GM19395 (cell line): Measurements from ENCODE around the gene ARHGAP6.
"Not testable (repeated sequence)": the region's sequence is repeated elsewhere in the genome, so short reads cannot be mapped to it uniquely, and the experiment has no call there.

Experiments
- ATAC-seq: cut with Tn5 transposase; IDR thresholded peaks from one replicate; pipeline ENCODE4 v1.9.1; 2021; ENCODE audit warnings: mild to moderate bottlenecking, moderate library complexity; ENCODE audit not compliant: unreplicated experiment

The ARHGAP6 gene

GRCh38 chrX:11401966-11402365 is 263.8 kb downstream of the ARHGAP6 start:
- ATAC-seq: no peak

- ATAC-seq: no peak
These were observed 266.1 kb downstream of the ARHGAP6 start for GRCh38 chrX:11399489-11400094.

DNA sequence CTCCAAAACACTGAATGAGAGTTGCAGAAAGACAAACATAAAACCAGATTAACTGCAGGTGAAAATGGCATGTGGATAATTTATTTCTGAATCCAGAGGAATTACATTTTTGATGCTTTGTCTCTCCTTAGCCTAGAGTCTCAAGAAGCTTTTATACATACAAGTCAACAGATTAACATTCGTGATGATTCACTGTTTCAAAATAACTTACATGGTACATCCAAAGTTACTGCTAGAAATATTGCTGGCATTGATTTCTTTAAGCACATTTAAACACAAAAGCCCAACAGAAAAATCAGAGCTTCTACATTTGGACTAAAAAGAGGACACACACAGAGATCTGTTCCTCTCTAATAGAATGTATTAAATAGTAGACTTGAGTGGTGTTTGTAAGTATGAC is 266.9 kb downstream of the ARHGAP6 start:
- ATAC-seq: no peak

- ATAC-seq: no peak
These were observed 267.6 kb downstream of the ARHGAP6 start for GRCh38 chrX:11398139-11398538.

GRCh38 chrX:11397680-11398079 is 268.0 kb downstream of the ARHGAP6 start:
- ATAC-seq: peak; percentile 88

GRCh38 chrX:11395859-11396258 is 269.9 kb downstream of the ARHGAP6 start:
- no peak for ATAC-seq

DNA sequence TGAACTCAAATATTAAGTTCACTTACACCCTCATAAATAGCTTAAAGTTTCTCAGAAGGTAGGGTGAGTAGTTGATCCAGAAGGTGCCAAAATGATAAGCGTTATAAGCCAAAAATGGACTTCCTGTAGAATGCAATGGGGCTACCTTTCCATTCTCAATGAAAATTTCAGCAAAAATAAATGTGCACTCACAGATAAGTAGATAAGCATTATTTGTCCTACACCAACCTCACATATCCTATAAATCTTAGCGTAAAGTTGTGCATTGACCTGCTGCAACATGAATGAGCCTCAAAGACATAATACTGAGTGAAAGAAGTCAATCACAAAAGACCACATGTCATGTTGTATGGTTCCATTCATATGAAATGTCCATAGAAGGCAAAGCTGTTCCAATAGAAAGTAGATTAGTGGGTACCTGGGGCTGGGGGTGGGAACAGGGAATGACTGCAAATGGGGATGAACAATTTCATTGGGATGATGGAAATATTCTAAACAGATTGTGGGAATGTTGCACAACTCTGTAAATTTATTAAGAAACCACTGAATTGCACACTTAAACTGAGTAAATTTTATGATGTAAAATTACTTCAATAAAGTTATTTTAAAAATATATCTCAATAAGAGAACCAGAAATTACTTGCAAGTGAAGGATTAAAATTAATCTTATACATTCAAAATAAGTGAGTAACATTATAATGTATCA is 271.6 kb downstream of the ARHGAP6 start:
- no peak for ATAC-seq

DNA sequence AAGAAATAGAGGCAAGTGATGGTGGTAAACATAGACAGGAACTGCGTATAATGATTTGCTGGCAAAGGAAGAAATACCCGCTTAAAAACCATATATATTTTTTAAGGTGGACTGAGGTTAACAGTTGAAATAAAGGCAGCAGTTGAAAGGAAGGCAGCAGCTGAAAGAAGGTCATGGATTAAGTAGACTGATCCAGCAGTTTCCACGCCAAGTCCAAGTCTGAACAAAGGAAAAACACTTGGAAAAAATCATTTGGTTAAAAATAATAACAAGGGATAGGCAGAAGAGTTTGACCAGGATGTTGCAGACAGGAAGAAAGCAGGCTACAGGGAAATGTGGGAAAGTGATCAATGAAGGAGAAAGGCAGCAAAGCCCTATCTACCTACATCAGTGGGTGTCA is 278.9 kb downstream of the ARHGAP6 start:
- ATAC-seq: no peak

- no peak for ATAC-seq
These were observed 279.7 kb downstream of the ARHGAP6 start for GRCh38 chrX:11386001-11386523.

- ATAC-seq: no peak
These were observed 282.8 kb downstream of the ARHGAP6 start for GRCh38 chrX:11382930-11383329.

DNA sequence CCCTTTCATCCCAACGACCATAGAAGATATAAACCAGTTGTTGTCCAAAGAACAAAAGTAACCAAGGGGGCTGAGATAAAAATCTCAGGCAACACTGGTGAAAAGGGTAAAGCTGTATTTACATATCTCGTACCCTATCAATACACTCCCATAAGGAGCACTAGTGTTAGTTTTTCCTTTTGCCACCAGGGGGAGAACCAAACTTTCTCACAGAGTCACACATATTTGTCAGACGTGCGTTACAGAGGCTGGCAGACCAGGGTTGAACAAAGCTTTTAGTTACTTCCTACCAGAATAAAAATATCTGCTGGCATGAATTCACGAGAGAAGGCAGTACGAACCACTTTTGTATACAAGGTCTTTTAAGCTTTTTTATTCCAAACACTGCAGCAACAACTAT is 284.3 kb downstream of the ARHGAP6 start:
- peak; percentile 90 for ATAC-seq

DNA sequence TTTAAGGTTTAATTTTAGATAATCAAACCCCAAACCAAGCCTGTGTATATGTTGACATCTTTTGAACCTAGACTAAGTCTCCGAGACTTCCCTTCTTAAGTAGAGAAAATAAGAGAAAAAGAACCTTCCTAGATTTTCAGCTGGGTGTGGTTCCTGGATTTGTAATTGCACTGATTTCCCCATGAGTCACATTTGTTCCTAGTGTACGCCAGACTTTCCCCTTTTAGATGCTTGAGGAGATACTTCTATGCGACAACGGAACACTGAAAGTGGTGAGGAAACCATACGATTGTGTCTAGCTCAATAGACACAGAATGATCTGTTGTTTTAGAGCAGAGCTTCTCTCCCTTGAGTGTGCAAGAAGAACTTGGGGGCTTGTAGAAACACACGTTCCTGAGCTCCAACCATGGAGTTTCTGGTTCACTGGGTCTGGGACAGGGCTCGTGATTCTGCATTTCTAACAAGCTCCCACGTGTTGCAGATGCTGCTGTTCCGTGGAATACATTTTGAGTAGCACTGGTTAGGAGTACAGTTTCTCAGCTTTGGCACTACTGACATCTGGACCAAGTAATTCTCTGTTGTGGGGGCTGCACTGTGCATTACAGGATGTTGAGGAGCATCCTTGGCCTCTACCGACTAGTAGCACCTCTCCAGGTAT is 285.4 kb downstream of the ARHGAP6 start:
- ATAC-seq: no peak

- no peak for ATAC-seq
These were observed 289.6 kb downstream of the ARHGAP6 start for GRCh38 chrX:11376163-11376562.

DNA sequence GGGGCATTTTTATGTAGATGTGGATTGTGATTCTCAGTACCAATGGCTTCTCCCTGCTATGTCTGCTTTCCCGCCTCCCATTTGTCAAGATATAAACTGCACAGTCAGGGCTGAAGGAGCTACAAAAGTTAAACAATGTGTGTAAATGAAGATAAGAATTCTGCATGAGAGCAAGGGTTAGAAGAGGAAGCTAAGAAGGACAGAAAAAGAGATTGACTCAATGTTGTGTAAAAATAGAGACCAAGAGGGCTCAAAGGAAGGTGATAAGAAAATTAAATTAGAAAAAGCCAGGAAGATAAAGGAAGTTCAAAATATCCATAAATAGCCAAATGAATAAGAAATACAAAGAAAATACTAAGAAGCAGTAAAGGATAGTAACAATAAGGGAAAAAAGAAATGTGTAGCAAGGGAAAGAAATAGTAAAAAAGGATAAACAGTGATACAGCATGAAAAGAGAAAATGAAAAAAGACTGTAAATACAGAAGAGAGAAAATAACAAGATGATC is 290.1 kb downstream of the ARHGAP6 start:
- no peak for ATAC-seq

DNA sequence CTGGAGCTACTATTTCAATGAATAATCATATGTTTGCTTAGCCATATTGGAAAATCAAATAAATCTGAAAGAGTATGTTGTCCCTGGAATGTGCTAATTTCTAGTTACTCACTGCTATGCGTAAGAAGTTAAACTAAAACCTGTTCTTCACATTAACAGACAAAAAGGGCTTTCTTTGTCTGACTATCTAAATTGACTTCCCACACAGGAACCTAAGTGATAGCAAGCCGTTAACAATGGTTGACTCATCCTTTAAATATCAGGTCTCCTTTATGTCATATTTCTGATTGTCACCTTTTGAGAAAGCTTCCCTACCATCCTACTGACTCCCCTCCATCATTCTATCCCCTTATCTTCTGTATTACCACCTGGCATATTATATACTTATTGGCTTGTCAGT is 291.1 kb downstream of the ARHGAP6 start:
- no peak for ATAC-seq

DNA sequence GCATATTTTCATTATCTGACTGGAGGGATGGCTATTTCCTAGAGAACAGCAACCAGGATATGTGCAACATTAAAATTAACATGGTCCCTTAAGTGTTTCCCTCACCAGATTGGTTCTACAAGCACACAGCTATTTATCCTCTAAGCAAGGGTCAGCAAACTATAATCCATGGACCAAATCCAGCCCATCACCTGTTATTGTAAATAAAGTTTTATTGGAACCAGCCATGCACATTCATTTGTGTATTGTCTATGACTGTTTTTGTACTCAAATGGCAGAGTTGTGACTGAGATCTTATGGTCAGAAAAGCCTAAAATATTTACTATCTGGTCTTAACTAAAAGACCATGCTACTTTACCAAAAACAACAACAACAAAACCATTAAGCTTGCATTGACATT is 294.6 kb downstream of the ARHGAP6 start:
- ATAC-seq: no peak

- ATAC-seq: no peak
These were observed 297.9 kb downstream of the ARHGAP6 start for GRCh38 chrX:11367609-11368430.

DNA sequence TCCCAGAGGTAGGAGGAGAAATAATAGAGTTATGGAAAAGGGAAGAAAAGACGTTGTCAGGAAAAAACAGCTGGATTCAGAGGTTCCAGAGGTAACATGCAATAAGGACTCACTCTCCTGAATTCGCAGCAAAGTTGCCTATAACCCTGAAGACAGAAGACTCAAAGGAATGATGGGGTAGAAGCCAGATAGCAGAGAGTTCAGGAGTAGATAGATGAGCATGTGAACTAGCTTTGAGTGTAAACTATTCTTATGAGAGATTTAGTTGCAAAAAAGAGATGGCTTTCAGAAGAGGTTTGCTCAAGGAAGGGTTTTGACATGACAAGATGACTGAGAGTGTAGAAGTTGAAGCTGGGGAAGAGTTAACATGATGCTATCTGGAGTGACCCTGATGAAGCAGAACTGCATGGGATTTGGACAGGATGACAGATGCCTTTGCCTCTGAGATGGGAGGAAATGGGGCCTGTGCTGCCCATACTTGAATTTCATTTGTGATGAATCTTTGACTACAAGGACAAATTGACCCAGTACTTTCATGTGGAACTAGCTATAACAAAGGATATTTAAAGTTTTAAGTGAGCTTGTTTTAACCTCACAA is 298.6 kb downstream of the ARHGAP6 start:
- no peak for ATAC-seq

GRCh38 chrX:11365426-11365825 is 300.3 kb downstream of the ARHGAP6 start:
- no peak for ATAC-seq

DNA sequence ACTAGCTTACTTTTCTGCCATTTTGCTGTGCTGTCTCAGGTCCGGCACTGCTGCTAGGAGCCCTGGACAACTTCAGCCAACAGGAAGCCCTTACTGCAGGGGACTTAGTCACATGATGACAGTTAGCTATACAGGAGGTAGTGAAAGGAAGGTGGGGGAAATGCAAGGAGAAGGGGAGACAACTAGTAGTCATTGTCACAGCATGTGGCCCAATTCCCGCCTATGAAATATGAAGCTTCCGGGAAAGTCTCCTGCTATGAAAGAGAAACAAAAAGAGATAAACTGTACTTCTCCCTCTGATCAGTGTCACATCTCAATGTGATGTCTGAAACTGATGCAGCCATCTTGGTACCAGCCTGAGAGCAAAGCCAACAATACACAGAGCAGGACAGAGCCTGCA is 300.9 kb downstream of the ARHGAP6 start:
- no peak for ATAC-seq

DNA sequence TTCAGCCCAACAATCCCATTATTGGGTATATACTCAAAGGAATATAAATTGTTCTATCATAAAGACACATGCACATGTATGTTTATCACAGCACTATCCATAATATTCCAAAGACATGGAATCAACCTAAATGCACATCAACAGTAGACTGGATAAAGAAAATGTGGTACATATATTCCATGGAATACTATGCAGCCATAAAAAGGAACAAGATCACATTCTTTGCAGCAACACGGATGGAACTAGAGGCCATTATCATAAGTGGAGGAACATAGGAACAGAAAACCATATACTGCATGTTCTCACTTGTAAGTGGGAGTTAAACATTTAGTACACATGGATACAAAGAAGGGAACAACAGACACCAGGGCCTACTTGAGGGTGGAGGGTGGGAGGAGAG is 301.9 kb downstream of the ARHGAP6 start:
- ATAC-seq: not testable (repeated sequence)
